Measurements from ENCODE around the gene INPP4B.

INPP4B gene

DNA sequence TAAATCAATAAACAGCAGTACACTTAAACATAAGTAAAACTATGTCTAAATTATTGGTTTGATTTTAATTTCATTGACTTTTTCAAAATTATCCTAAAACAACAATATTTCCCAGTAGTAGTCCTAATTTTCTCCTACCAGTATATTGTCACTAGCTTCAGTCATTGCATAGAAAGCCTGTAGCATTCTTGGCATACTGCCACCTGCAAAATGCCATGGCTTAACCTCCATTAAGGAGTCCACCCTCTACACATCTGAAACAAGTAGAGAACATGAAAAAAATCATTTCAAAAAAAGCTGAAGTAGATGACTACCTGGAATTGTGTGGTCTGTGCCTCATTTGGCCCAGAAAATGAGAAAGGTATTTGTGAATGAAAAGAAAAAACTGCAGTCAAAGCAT is 348.5 kb downstream of the INPP4B start:
- DNase-seq (ENCODE audit: extremely low read depth in 1 of 2, low read depth in 1 of 2), result no peak

DNA sequence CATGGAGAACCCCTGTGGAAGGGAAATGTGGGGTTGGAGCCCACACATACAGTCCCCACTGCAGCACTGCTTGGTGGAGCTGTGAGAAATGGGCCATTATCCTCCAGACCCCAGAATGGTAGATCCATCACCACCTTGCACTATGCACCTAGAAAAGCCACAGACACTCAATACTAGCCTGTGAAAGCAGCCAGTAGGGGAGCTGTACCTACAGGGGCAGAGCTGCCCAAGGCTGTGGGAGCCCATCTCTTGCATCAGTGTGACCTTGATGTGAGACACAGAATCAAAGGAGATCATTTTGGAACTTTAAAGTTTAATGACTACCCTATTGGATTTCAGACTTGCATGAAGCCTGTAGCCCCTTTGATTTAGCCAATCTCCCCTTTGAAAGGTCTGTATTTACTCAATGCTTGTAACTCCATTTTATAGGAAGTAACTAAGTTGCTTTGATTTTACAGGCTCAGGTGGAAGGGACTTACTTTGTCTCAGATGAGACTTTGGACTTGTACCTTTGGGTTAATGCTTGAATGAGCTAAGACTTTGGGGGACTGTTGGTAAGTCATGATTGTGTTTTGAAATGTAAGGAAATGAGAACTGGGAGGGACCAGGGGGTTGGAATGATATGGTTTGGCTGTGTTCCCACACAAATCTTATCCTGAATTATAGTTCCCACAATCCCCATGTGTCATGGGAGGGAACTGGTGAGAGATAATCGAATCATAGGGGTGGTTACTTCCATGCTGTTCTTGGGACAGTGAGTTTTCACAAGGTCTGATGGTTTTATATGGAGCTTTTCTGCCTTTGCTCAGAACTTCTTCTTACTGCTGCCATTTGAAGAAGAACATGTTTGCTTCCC is 352.6 kb downstream of the INPP4B start:
- DNase-seq (ENCODE audit: extremely low read depth in 1 of 2, low read depth in 1 of 2), result no peak

DNA sequence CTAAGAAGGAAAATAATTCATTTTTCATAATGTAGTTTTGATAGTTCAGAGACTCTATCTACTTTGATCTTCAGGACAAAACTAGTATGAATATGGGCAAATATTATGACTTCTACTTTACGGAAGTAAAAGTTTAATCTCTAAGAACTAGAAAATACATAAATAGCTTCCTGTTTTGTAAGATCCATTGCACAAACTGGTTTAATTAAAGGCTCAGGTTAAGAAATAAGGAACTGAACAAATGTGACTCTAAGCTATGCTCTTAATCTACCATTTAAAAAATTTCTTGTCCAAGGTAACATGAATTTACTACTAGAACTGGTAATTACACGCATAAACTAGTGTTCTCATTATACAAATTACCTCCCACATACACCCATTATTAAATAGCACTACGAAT is 360.6 kb downstream of the INPP4B start:
- no peak for DNase-seq (ENCODE audit: extremely low read depth in 1 of 2, low read depth in 1 of 2)

DNA sequence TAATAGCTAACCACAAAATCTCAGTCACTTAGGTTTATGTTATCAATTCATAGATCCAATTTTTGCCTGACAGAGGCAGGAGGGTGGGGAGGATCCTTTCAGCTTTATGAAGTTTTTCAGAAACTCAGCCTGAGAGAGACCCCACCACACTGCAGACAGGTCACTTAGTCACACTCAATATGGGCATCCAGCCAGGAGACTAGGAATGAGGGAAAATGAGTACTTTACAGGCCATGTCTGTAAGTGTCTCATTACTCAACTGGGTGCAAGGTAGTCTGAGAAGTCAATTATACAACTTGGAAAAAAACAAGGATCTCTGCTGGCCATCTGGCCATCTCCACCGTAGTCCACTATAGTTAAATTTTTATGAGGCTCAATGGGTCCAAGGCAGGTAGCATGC is 365.9 kb downstream of the INPP4B start:
- no peak for DNase-seq (ENCODE audit: extremely low read depth in 1 of 2, low read depth in 1 of 2)

DNA sequence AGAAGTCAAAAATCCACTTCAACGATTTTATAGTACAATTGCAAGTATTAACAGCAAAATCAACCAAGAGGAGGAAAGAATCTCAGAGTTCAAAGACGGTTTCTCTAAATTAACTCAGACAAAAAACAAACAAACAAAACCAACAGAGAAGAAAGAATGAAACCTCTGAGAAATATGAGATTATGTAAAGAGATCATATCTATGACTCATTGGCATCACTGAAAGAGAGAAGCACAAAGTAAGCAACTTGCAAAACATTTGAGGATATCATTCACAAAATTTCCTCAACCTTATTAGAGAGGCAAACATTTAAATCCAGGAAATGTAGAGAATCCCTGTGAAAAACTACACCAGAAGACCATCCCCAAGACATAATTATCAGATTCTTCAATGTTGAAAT is 370.4 kb downstream of the INPP4B start:
- no peak for DNase-seq (ENCODE audit: extremely low read depth in 1 of 2, low read depth in 1 of 2)

DNA sequence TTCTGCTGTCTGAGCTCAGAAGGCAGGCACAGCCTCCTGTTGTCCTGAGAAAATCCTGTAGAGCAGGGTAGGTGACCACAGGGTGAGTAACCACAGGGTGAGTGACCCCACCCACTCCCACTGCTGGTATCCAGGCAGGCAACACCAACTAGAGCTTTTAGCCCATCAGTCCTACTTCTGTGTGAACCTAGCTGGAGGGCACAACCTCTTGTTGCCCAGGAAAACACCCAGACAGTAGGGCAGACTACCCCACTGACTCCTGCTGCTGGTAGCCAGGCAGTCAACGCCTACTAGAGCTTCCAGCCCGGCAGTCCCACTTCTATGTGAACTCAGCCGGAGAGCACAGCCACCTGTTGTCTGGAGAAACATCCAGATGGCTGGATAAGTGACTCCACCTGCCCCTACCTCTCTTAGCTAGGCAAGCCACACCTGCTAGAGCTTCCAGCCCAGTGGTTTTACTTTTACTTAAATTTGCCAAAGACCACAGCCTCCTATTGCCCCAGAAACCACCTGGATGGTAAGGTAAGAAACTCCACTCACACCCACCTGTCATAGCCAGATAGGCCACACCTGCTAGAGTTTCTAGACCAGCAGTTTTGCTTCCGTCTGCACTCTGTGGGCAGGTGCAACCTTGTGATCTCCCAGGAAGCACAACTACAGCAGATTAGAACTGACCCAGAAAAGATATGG is 371.6 kb downstream of the INPP4B start:
- DNase-seq (ENCODE audit: extremely low read depth in 1 of 2, low read depth in 1 of 2), result no peak

DNA sequence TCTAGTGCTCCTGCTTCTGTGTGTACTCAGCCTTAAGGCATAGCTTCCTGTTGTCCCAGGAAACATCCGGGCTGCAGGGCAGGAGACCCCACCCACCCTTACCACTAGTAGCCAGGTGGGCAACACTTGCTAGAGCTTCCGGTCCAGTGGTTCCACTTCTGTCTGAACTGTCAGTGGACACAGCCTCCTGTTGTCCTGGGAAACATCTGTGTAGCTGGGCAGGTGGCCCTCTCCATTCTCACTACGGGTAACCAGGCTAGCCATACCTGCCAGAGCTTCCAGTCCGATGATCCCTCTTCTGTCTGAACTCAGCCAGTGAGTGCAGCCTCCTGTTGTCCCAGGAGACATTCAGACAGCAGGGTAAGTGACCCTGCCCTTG is 372.2 kb downstream of the INPP4B start:
- no peak for DNase-seq (ENCODE audit: extremely low read depth in 1 of 2, low read depth in 1 of 2)

DNA sequence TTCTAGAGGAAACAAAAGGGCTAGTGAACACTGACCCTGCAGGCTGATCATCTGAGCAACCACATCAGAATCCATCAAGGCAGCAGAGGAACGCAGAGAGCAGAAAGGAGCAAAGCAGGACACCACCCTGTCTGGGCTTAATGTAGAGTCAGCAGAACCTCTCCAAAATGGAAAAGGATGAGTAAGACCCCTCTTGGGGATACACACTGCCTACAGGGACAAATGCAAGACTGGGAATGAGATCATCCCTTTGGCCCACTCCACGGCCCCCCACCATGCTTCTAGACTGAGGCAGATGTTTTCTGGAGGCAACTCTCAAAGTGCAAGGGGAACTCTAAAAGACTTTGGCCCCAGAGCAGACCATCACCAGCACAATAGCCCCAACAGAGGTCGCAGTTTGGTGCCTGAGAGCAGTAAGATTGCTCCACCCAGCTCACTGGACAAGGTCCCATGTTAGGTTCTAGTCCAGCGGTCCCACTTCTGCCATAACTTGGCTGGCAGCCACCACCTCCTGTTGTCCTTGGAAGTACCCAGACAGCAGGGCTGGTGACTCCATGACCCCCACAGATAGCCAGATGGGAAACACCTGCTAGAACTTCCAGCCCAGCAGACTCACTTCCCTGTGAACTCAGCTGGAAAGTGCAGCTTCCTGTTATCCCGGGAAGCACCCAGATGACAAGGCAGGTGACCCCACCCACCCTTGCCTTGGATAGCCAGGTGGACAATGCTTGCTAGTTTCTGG is 372.7 kb downstream of the INPP4B start:
- DNase-seq (ENCODE audit: extremely low read depth in 1 of 2, low read depth in 1 of 2), result no peak

DNA sequence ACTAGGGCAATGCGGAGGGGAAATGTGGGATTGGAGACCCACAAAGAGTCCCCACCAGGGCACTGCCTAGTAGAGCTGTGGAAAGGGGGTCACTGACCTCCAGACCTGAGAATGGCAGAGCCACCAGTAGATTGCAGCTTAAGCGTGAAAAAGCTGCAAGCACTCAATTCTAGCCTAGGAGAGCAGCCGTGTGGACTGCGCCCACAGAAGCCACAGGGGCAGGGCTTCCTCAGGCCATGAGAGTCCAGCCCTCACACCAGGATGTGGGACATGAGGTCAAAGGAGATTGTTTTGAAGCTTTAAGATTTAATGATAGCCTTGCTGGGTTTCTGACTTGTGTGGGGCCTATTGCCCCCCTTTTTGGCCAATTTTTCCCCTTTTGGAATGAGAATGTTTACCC is 379.0 kb downstream of the INPP4B start:
- no peak for DNase-seq (ENCODE audit: extremely low read depth in 1 of 2, low read depth in 1 of 2)

DNA sequence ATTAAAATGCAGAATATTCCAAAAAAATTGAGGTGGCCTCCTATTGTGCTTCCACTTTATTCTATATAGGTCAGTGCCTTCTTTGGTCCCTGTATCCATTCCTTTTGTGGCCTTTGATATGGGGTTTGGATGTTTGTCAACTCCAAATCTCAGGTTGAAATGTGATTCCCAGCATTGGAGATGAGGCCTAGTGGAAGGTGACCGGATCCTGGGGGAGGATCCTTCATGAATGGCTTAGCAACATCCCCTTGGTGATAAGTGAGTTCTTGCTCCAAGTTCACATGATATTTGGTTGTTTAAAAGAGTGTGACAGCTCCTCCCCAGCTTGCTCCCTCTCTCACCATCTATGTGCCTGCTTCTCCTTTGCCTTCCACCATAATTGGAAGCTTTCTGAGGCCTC is 380.6 kb downstream of the INPP4B start:
- no peak for DNase-seq (ENCODE audit: extremely low read depth in 1 of 2, low read depth in 1 of 2)

DNA sequence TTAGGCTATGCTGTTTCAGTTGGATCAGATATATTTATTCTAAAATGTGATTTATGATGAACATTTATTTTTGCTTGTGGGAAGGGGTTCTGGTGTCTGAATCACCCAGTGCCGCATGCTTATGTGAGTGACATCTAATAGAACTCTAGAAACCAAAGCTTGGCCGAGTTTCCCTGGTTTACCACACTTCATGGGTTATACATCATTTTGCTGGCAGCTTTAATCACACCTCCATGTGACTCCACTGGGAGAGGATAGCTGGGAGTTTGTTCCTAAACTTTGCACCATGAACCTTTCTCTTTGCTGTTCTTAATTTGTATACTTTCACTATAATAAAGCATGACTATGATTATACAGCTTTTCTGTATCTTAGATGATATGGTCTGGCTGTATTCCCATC is 382.9 kb downstream of the INPP4B start:
- no peak for DNase-seq (ENCODE audit: extremely low read depth in 1 of 2, low read depth in 1 of 2)

DNA sequence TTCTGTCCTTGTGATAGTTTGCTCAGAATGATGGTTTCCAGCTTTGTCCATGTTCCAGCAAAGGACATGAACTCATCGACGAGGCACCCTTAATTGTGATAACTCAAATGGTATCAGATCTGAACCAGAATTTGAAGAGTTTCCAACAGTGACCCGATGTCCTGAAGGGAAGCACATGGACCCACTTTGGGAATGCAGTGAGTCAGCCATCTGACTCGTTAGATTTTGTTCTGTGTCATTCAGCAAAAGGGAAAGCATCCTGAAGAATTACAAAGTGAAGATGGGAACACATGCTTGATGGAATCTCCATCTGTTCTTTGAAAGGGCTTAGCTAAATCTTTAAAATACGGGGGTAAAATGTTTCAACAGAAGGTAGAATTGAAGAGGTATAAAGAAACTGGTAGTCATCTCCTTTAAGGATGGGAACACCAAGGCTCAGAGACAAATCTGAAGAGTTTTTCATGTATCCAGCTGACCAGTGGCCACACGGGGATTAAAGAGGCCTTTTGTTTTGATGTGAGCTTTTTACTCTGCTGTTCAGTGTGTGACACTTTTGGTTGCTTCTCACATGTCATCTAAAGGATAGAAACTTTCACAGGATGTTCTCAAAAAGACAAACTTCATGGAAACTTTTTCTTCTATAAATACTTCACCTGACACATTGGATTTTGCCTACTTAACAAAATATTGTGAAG is 393.8 kb downstream of the INPP4B start:
- no peak for DNase-seq (ENCODE audit: extremely low read depth in 1 of 2, low read depth in 1 of 2)

DNA sequence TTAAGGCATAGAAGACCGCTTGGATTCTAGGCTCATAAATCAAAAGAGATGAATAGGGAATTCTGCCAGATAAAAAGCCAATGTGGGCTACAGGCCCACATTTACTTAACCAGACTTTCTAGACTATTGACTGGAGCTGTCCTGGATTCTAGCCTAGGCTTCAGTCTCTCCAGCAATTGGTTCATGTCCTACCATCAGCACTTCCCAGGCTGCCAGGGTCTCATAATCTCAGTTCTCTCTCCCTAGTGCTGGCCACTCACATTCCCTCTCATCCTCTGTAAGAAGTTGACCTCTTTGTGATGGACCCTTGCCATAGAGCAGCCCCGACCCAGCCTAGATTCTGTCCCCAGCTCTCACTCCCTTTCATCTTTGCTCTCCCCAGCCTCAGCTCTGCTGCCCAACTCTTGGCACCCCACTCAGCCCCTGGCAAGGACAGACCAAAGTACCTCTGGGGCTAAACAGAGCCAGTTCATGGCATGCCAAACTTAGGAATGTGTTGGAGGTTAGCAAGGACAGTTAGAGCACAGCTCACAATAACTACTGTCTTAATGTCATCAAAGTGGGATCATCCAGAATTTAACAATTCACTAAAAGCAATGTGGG is 396.2 kb downstream of the INPP4B start:
- no peak for DNase-seq (ENCODE audit: extremely low read depth in 1 of 2, low read depth in 1 of 2)

DNA sequence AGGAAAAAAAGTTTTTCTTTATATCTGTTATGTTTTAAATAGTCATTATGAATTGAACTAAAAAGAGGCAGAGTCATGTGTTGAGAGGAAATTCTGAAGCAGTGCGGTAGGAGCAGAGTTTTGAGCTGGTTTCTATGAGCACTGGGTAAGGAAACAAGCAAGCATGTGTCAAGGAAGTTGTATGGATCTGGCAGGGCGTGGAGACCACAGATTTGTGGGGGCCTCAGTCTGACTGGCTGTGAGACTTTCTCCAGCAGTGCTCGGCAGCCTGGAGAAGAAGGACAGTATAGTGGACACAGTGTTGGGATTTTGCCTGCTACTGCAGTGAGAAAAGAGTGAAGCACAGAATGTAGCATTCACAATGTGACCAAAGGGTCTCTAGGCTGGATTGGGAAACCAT is 399.1 kb downstream of the INPP4B start:
- no peak for DNase-seq (ENCODE audit: extremely low read depth in 1 of 2, low read depth in 1 of 2)

DNA sequence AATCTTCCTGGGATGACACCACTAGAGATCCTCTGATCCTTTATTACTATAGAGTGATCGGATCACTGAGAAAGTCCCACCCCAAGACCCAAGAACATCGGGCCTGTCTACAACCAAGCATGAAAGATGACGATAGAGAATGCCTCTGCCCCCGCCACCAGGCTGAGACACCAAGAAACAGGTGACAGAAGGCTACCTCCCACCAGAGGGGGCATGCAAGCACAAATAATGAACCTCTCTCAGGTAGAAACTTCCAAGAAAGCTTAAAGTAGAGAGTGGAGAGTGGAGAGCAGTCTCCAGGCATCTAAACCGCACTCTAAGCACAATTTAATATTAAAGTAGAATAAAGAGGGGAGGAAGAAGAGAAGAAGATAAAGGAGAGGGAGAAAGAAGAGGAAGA is 402.6 kb downstream of the INPP4B start:
- no peak for DNase-seq (ENCODE audit: extremely low read depth in 1 of 2, low read depth in 1 of 2)

DNA sequence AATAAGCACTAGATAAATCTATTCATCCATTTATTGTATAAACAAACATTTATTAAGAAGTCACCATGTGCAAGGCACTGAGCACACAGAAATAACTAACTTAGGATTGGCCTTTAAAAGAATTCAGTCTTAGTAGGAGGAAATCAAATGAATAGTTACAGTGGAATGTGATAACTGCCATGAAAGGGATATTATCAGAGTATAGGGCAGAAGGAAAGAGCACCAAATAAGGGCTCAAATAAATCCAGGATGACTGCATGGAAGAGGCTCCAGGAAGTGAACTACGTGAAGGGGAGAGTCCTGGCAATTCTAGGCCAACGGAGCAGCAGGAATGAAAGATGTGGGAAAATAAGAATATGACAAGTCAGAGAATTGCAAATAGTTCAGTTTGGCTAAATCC is 406.0 kb downstream of the INPP4B start:
- DNase-seq (ENCODE audit: extremely low read depth in 1 of 2, low read depth in 1 of 2), result no peak

DNA sequence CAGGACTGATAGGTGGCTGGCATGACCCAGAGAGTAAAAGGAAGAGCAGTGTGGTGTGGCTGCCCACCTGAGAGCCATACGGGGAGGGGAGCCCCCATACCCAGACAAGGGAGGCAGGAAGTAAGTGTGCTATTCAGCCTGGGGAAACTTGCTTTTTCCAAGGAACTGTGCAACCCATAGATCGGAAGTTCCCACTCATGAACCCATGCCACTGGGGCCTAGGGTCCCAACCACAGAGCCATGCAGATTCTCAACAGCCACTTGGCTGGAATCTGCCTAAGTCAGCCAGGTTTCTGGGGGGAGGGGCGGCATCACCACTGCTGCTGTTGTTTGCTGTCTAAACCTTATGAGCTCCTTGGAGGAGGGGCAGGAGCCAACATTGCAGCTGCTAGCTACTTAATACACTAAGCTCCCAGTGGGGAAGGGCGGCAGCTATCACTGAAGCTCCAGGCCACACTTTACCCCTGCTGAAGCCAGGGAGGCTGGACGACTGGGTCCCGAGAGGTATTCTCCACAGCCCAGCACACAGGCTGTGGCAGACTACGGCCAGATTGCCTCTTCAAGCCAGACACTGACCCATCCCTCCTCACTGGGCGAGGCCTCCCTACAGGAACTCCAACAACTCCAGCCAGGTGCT is 410.4 kb downstream of the INPP4B start:
- DNase-seq (ENCODE audit: extremely low read depth in 1 of 2, low read depth in 1 of 2), result no peak

DNA sequence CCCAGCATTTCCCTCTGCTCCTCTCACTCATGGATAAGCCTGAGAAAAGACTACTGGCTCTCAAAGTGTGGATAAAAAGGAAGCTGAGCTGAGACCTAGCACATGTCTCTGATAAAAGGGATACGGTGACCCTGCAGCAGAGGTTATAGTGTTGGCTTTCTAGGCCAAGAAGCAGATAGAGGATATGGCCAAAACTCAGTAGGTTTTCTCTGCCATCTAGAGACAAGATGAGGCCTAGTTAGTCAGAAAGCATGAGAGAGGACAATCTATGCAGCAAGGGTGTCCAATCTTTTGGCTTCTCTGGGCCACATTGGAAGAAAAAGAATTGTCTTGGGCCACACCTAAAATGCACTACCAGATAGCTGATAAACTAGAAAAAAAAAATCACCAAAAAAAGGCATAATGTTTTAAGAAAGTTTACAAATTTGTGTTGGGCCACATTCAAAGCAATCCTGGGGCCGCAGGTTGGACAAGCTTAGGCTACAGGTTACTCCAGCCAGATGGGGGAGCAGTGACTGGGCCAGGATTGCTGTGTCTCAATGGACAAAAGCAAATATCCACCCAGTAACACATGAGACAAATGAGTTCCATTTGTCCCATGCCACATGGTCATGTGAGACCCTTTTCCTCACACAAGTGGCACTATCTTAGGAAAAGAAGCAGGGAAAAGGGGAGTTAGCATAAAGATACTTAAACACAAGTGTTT is 411.4 kb downstream of the INPP4B start:
- no peak for DNase-seq (ENCODE audit: extremely low read depth in 1 of 2, low read depth in 1 of 2)

DNA sequence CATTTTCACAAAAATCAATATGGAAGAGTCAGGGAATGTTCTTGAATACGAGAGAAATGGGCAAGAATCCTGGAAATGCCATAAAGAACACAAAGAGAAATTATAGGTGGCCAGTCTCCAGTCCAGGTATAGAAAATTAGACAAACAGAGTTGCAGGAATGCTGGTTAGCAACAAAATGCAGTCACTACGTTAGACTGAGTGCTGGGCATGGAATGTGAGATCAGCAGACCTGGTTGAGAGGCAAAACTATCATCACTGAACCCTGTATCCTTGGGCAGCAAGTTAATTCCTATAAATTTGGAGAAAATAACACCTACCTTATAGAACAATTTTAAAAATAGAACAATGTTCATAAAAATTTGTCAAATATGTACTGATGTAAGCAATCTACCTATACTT is 417.4 kb downstream of the INPP4B start:
- no peak for DNase-seq (ENCODE audit: extremely low read depth in 1 of 2, low read depth in 1 of 2)

DNA sequence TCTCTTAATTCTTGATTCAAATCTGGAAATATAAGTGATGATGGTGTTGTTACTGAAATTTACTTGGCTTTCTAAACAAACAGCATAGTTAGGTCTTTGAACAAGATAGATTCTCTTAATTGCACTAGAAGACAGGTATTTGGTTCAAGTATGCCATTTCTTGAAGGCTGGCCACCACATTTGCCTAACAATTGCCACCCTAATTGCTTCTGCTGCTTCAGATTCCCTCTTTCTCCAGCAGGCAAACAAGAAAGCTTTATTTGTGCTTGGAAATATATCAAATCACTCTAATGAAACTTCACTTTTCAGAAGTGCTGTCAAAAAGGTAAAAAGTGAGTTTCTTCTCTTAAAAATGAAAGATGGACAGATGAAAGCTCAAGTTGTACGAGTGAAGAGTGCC is 418.6 kb downstream of the INPP4B start:
- no peak for DNase-seq (ENCODE audit: extremely low read depth in 1 of 2, low read depth in 1 of 2)
